Activated CD8-positive, alpha-beta T cell treated with anti-CD3 and anti-CD28 coated beads for 36 hours (primary cell): ENCODE results near the gene SAP30BP. TPM values are rescaled to one million over a fixed set of nuclear protein-coding genes. Genes with fewer than 3 reads are reported as not detected.
A peak's percentile ranks its signal among the peaks of the same experiment; 100 is the strongest.

Source experiments
- ATAC-seq: fragments of 200-7000 bp; cut with Tn5 transposase; one replicate; pipeline ENCODE4 v1.10.0; 2021; ENCODE audit warnings: mild to moderate bottlenecking, moderate library complexity
- CTCF ChIA-PET: fragments of 350-600 bp; sonication (Branson Sonifier 250); formaldehyde crosslinking; loops from one replicate; lab custom pipeline; 2021; ENCODE audit warnings: antibody characterized with exemption; lab: Charles Lee
- POLR2A ChIA-PET: fragments of 350-600 bp; sonication (Branson Sonifier 250); formaldehyde crosslinking; loops from one replicate; lab custom pipeline; 2021; ENCODE audit warnings: antibody characterized with exemption; lab: Charles Lee
- DNase-seq: peaks from one replicate; pipeline ENCODE4 v3.0.0-alpha.2; 2020
- H3K27ac Mint-ChIP-seq: one replicate; pipeline ENCODE4 v1.8.0; 2021; ENCODE audit warnings: mild to moderate bottlenecking, mixed read lengths
- H3K27me3 Mint-ChIP-seq: one replicate; pipeline ENCODE4 v1.8.0; 2021; ENCODE audit warnings: mixed read lengths
- H3K36me3 Mint-ChIP-seq: one replicate; pipeline ENCODE4 v1.8.0; 2021; ENCODE audit warnings: low read depth, mixed read lengths
- H3K4me1 Mint-ChIP-seq: one replicate; pipeline ENCODE4 v1.8.0; 2021; ENCODE audit warnings: low read depth, mixed read lengths
- H3K4me3 Mint-ChIP-seq: one replicate; pipeline ENCODE4 v1.8.0; 2021; ENCODE audit warnings: mild to moderate bottlenecking, moderate library complexity, mixed read lengths
- H3K9me3 Mint-ChIP-seq: one replicate; pipeline ENCODE4 v1.8.0; 2021; ENCODE audit warnings: mixed read lengths
- intact Hi-C: fragments of 100-400 bp; cut with micrococcal nuclease; formaldehyde crosslinking; loops from one replicate; pipeline ENCODE4 v1.10.0; 2022
- total RNA-seq, 2 experiments: library from RNA; stranded (reverse); gene quantifications; one replicate each; pipeline ENCODE4 v1.2.3, GENCODE V29; 2021
- TF ChIP-seq, protein P1 (sequence below): fragments of 200-600 bp; IDR thresholded peaks from one replicate; pipeline ENCODE4 v1.8.0; 2022; ENCODE audit warnings: antibody characterized with exemption, mild to moderate bottlenecking

Gene SAP30BP
- total RNA-seq, 2 experiments from 2014 or later, result 73.0 to 75.8 TPM

GRCh38 chr17:75733471-75733870, 66.3 kb downstream of the SAP30BP start:
- CTCF ChIA-PET, result interaction anchor here (22.4 kb wide), 1 partner anchor 16 kb away, joined by 217 read pairs; no protein-coding TSS in a partner anchor
- no peak overlapping the region for H3K4me3 Mint-ChIP-seq
- H3K27me3 Mint-ChIP-seq, result peaks cover 2% of the 10 kb centered on the region
- DNase-seq (no peak), ATAC-seq (no peak)
- intact Hi-C loops, result no loop called here
- TF ChIP-seq, protein P1, sequence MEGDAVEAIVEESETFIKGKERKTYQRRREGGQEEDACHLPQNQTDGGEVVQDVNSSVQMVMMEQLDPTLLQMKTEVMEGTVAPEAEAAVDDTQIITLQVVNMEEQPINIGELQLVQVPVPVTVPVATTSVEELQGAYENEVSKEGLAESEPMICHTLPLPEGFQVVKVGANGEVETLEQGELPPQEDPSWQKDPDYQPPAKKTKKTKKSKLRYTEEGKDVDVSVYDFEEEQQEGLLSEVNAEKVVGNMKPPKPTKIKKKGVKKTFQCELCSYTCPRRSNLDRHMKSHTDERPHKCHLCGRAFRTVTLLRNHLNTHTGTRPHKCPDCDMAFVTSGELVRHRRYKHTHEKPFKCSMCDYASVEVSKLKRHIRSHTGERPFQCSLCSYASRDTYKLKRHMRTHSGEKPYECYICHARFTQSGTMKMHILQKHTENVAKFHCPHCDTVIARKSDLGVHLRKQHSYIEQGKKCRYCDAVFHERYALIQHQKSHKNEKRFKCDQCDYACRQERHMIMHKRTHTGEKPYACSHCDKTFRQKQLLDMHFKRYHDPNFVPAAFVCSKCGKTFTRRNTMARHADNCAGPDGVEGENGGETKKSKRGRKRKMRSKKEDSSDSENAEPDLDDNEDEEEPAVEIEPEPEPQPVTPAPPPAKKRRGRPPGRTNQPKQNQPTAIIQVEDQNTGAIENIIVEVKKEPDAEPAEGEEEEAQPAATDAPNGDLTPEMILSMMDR, result no peak
- H3K27ac Mint-ChIP-seq, result no peak overlapping the region
- peaks cover 6% of the 10 kb centered on the region for H3K4me1 Mint-ChIP-seq
- no peaks in the 10 kb centered on the region for H3K36me3 Mint-ChIP-seq
- POLR2A ChIA-PET, result interaction anchor here (0.6 kb wide), 1 partner anchor 117 kb away, joined by 3 read pairs; no protein-coding TSS in a partner anchor
- no peaks in the 10 kb centered on the region for H3K9me3 Mint-ChIP-seq

DNA sequence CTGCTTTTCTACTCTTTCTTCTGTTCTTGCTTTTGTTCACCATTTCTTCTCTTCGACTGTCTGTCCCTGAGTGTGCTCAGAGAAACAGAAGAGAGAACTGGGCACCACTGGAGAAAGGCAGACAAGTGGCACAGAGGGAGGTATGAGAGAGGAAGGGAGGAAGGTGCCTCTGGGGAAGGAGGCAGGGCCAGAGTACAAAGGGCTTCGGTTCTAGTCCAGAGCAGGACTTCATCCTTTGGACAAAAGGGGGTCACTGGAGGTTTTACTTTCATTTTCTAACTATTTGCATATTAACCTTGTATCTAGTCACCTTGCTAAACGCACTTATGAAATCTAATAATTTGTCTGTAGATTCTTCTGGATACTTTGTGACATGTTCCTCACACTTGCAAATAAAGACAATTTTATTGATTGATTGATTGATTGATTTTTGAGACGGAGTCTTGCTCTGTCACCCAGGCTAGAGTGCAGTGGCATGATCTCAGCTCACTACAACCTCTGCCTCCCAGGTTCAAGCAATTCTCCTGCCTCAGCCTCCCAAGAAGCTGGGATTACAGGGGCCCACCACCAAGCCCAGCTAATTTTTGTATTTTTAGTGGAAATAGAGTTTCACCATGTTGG, 67.6 kb downstream of the SAP30BP start:
- POLR2A ChIA-PET, result no interaction called here
- peak overlapping the region; percentile 59 for H3K27ac Mint-ChIP-seq
- H3K9me3 Mint-ChIP-seq, result no peaks in the 10 kb centered on the region
- CTCF ChIA-PET, result interaction anchor here (2.2 to 22.4 kb wide), 2 partner anchors 15 to 102 kb away, joined by 6 to 217 read pairs; partner anchors contain the start of gene SMIM5
- intact Hi-C loops, result no loop called here
- no peaks in the 10 kb centered on the region for H3K36me3 Mint-ChIP-seq
- H3K27me3 Mint-ChIP-seq, result peaks cover 2% of the 10 kb centered on the region
- H3K4me1 Mint-ChIP-seq, result peaks cover 6% of the 10 kb centered on the region
- DNase-seq, result no peak
- TF ChIP-seq, protein P1, result no peak
- no peak overlapping the region for H3K4me3 Mint-ChIP-seq
- ATAC-seq, result no peak

GRCh38 chr17:75736173-75736835, 69.2 kb downstream of the SAP30BP start:
- peaks cover 6% of the 10 kb centered on the region for H3K4me1 Mint-ChIP-seq
- H3K9me3 Mint-ChIP-seq, result no peaks in the 10 kb centered on the region
- H3K36me3 Mint-ChIP-seq, result no peaks in the 10 kb centered on the region
- ATAC-seq (no peak), DNase-seq (no peak)
- no peak overlapping the region for H3K27ac Mint-ChIP-seq
- TF ChIP-seq, protein P1, result no peak
- peaks cover 2% of the 10 kb centered on the region for H3K27me3 Mint-ChIP-seq
- H3K4me3 Mint-ChIP-seq, result no peak overlapping the region
- CTCF ChIA-PET, result interaction anchor here (2.2 to 22.4 kb wide), 3 partner anchors 13 to 103 kb away, joined by 6 to 217 read pairs (median 14); partner anchors contain the start of gene SMIM5
- intact Hi-C loops, result no loop called here
- POLR2A ChIA-PET, result no interaction called here

GRCh38 chr17:75737133-75737962, 70.2 kb downstream of the SAP30BP start:
- ChIA-PET POLR2A (interaction anchor here (1.0 kb wide), 1 partner anchor 41 kb away, joined by 3 read pairs; no protein-coding TSS in a partner anchor), CTCF (interaction anchor here (0.6 to 22.4 kb wide), 6 partner anchors 12 to 136 kb away, joined by 3 to 217 read pairs (median 4); partner anchors contain the start of gene SMIM5)
- intact Hi-C loops, result no loop called here

More at GRCh38 chr17:75737133-75737962, 70.2 kb downstream of the SAP30BP start:
- no peak for ATAC-seq
- Mint-ChIP-seq H3K36me3 (no peaks in the 10 kb centered on the region), H3K27me3 (peaks cover 2% of the 10 kb centered on the region), H3K9me3 (no peaks in the 10 kb centered on the region), H3K4me3 (no peak overlapping the region), H3K4me1 (peaks cover 6% of the 10 kb centered on the region), H3K27ac (no peak overlapping the region)
- TF ChIP-seq, protein P1, result no peak
- no peak for DNase-seq
